ENCODE results near the gene UQCRQ. TPM values are rescaled to one million over a fixed set of nuclear protein-coding genes. Genes with fewer than 3 reads are reported as not detected.
"Not testable (repeated sequence)": the region's sequence is repeated elsewhere in the genome, so short reads cannot be mapped to it uniquely, and the experiment has no call there.

Gene UQCRQ
- total RNA-seq, 1 donor = 76.0 TPM

DNA sequence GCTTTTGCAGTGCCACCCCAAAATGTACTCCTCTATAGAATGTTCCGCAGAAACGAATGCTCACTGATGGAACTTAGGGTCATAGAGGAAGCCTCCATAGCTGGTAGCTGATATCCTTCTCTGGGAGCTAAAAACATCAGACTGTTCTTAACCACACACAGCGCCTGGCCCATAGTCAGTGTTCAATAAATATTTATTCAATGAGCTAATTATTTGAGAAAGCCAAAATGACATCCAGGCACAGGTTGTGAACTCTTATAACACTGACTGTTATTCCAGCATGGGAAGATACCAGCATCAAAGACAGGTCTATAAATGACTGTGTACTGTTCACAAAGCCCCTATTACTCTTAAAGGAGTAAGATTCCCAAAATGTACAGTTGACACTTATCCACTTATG, 13.1 kb upstream of the UQCRQ start:
- no peaks in the 10 kb centered on the region for H3K27me3 ChIP-seq (ENCODE audit: insufficient read depth, low read length)
- H3K4me3 ChIP-seq (ENCODE audit: insufficient read depth, low read length) = no peak overlapping the region
- no peaks in the 10 kb centered on the region for H3K9me3 ChIP-seq (ENCODE audit: low read depth, low read length)
- DNase-seq (ENCODE audit: insufficient read length, low spot score, missing footprints) = no peak
- no peak overlapping the region for H3K4me2 ChIP-seq (ENCODE audit: insufficient read depth, low read length)
- no peaks in the 10 kb centered on the region for H3K4me1 ChIP-seq (ENCODE audit: insufficient read depth, low read length)
- H4K20me1 ChIP-seq (ENCODE audit: insufficient read depth, low read length) = no peaks in the 10 kb centered on the region
- no peaks in the 10 kb centered on the region for H3K79me2 ChIP-seq (ENCODE audit: insufficient read depth, low read length)
- H2AFZ ChIP-seq (ENCODE audit: low read length) = no peak overlapping the region
- H3K27ac ChIP-seq (ENCODE audit: low read depth, low read length) = no peak overlapping the region
- TF ChIP-seq, protein P1, sequence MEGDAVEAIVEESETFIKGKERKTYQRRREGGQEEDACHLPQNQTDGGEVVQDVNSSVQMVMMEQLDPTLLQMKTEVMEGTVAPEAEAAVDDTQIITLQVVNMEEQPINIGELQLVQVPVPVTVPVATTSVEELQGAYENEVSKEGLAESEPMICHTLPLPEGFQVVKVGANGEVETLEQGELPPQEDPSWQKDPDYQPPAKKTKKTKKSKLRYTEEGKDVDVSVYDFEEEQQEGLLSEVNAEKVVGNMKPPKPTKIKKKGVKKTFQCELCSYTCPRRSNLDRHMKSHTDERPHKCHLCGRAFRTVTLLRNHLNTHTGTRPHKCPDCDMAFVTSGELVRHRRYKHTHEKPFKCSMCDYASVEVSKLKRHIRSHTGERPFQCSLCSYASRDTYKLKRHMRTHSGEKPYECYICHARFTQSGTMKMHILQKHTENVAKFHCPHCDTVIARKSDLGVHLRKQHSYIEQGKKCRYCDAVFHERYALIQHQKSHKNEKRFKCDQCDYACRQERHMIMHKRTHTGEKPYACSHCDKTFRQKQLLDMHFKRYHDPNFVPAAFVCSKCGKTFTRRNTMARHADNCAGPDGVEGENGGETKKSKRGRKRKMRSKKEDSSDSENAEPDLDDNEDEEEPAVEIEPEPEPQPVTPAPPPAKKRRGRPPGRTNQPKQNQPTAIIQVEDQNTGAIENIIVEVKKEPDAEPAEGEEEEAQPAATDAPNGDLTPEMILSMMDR (IDR thresholded peaks at IDR 0.05; ENCODE audit: extremely low read depth, low read depth, low read length) = no peak
- no peaks in the 10 kb centered on the region for H3K36me3 ChIP-seq (ENCODE audit: insufficient read depth, low read length)

DNA sequence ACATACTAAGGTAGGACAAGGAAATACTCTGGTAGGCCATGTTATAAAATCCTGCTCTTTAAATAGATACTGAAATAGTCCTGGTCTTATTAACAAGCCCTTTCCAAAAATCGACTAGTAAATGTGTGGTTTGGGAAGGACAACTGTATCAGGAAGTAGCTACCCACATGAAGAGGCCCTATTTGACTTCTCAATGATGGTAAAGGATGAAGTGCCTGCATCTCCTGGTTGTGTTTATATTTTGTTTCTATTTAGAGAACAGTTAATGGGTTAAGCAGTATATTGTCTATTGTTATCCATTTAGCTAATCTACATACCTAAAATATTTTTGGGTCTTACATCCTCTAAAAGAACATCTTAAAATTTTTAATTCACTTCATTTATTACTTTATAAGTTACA, 12.7 kb upstream of the UQCRQ start:
- Histone ChIP-seq H3K4me1 (ENCODE audit: insufficient read depth, low read length) (no peaks in the 10 kb centered on the region), H3K79me2 (ENCODE audit: insufficient read depth, low read length) (no peaks in the 10 kb centered on the region), H3K36me3 (ENCODE audit: insufficient read depth, low read length) (no peaks in the 10 kb centered on the region), H3K9me3 (ENCODE audit: low read depth, low read length) (no peaks in the 10 kb centered on the region), H3K27ac (ENCODE audit: low read depth, low read length) (no peak overlapping the region), H2AFZ (ENCODE audit: low read length) (no peak overlapping the region), H4K20me1 (ENCODE audit: insufficient read depth, low read length) (no peaks in the 10 kb centered on the region), H3K4me3 (ENCODE audit: insufficient read depth, low read length) (no peak overlapping the region), H3K4me2 (ENCODE audit: insufficient read depth, low read length) (no peak overlapping the region), H3K27me3 (ENCODE audit: insufficient read depth, low read length) (no peaks in the 10 kb centered on the region)
- peak; percentile 41 for DNase-seq (ENCODE audit: insufficient read length, low spot score, missing footprints)
- TF ChIP-seq, protein P1 (IDR thresholded peaks at IDR 0.05; ENCODE audit: extremely low read depth, low read depth, low read length) = no peak

DNA sequence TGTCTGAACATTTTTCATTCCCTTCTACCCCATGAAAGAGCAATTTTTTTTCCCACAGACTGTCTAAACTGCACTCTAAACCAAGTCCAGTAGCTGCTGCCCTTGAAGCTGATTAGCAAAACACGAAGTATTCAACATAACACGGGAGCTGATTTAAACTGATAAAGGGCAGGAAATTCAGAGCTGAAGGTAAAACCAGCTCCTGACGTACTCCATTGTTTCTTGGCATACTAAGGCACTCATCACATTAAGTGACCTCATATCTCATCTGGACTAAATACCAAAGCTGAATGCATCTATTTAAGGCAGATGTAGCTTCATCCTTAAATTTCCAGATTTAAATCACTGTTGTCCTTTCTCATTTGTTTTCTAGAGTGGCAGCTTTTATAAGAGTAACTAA, 12.1 kb upstream of the UQCRQ start:
- no peak overlapping the region for H3K4me2 ChIP-seq (ENCODE audit: insufficient read depth, low read length)
- DNase-seq (ENCODE audit: insufficient read length, low spot score, missing footprints) = no peak
- no peaks in the 10 kb centered on the region for H3K79me2 ChIP-seq (ENCODE audit: insufficient read depth, low read length)
- H4K20me1 ChIP-seq (ENCODE audit: insufficient read depth, low read length) = no peaks in the 10 kb centered on the region
- no peaks in the 10 kb centered on the region for H3K9me3 ChIP-seq (ENCODE audit: low read depth, low read length)
- H2AFZ ChIP-seq (ENCODE audit: low read length) = peak overlapping the region; percentile 32
- no peaks in the 10 kb centered on the region for H3K4me1 ChIP-seq (ENCODE audit: insufficient read depth, low read length)
- no peaks in the 10 kb centered on the region for H3K27me3 ChIP-seq (ENCODE audit: insufficient read depth, low read length)
- TF ChIP-seq, protein P1 (IDR thresholded peaks at IDR 0.05; ENCODE audit: extremely low read depth, low read depth, low read length) = no peak
- no peak overlapping the region for H3K4me3 ChIP-seq (ENCODE audit: insufficient read depth, low read length)
- no peak overlapping the region for H3K27ac ChIP-seq (ENCODE audit: low read depth, low read length)
- H3K36me3 ChIP-seq (ENCODE audit: insufficient read depth, low read length) = no peaks in the 10 kb centered on the region

DNA sequence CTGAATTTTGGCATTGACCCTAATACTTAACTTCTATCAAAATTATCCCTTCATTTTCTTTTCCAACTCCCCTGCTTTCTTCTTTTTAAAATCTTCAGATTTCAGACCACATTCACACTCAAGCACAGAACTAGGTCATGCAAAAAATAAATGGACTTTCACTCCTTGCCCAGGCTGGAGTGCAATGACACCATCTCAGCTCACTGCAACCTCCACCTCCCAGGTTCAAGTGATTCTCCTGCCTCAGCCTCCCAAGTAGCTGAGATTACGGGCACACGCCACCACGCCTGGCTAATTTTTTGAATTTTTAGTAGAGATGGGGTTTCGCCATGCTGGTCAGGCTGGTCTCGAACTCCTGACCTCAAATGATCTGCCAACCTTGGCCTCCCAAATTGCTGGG, 11.4 kb upstream of the UQCRQ start:
- H3K9me3 ChIP-seq (ENCODE audit: low read depth, low read length); H2AFZ ChIP-seq (ENCODE audit: low read length); H3K27me3 ChIP-seq (ENCODE audit: insufficient read depth, low read length); H3K4me1 ChIP-seq (ENCODE audit: insufficient read depth, low read length); DNase-seq (ENCODE audit: insufficient read length, low spot score, missing footprints); H3K79me2 ChIP-seq (ENCODE audit: insufficient read depth, low read length); H4K20me1 ChIP-seq (ENCODE audit: insufficient read depth, low read length); H3K4me2 ChIP-seq (ENCODE audit: insufficient read depth, low read length); H3K27ac ChIP-seq (ENCODE audit: low read depth, low read length); H3K4me3 ChIP-seq (ENCODE audit: insufficient read depth, low read length); H3K36me3 ChIP-seq (ENCODE audit: insufficient read depth, low read length): not testable (repeated sequence)
